ENCODE results near the gene EVC2. TPM values are rescaled to one million over a fixed set of nuclear protein-coding genes. Genes with fewer than 3 reads are reported as not detected.

The EVC2 gene
- total and polyA plus RNA-seq, 2 of the 4 experiments (the other 2 are of a cell fraction) = 2.7 to 5.9 TPM

DNA sequence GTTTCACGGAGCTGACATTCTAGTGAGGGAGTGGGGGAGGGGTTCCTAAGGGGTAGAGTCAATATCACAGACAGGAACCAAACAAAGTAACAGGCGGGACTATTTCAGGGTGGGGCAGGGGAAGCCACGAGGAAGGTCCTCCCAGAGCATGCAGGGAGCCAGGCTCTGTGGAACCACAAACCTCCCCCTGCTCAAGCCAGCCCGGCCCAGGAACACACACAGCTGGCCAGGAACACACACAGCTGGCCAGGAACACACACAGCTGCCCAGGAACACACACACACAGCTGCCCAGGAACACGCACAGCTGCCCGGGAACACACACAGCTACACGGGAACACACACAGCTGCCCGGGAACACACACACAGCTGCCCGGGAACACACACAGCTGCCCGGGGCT is 24.8 kb downstream of the EVC2 start:
- DNase-seq (no peak), ATAC-seq (ENCODE audit: low read depth) (no peak)
- no peak overlapping the region for H2BK120ac ChIP-seq (ENCODE audit: low read depth, low read length)
- no peak overlapping the region for H3K9ac ChIP-seq (ENCODE audit: low read depth, low read length)
- no peak for TF ChIP-seq BHLHE40 (IDR thresholded peaks at IDR 0.05; ENCODE audit: low read depth, low read length)
- TF ChIP-seq, protein P1, sequence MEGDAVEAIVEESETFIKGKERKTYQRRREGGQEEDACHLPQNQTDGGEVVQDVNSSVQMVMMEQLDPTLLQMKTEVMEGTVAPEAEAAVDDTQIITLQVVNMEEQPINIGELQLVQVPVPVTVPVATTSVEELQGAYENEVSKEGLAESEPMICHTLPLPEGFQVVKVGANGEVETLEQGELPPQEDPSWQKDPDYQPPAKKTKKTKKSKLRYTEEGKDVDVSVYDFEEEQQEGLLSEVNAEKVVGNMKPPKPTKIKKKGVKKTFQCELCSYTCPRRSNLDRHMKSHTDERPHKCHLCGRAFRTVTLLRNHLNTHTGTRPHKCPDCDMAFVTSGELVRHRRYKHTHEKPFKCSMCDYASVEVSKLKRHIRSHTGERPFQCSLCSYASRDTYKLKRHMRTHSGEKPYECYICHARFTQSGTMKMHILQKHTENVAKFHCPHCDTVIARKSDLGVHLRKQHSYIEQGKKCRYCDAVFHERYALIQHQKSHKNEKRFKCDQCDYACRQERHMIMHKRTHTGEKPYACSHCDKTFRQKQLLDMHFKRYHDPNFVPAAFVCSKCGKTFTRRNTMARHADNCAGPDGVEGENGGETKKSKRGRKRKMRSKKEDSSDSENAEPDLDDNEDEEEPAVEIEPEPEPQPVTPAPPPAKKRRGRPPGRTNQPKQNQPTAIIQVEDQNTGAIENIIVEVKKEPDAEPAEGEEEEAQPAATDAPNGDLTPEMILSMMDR (conservative IDR thresholded peaks at IDR 0.05; ENCODE audit: low read depth, low read length) = no peak
- no peak for TF ChIP-seq RAD21 (IDR thresholded peaks at IDR 0.05; ENCODE audit: low read length)
- no peak for TF ChIP-seq NFE2L2 (IDR thresholded peaks at IDR 0.05; ENCODE audit: low read depth, low read length)
- TF ChIP-seq, protein P2, sequence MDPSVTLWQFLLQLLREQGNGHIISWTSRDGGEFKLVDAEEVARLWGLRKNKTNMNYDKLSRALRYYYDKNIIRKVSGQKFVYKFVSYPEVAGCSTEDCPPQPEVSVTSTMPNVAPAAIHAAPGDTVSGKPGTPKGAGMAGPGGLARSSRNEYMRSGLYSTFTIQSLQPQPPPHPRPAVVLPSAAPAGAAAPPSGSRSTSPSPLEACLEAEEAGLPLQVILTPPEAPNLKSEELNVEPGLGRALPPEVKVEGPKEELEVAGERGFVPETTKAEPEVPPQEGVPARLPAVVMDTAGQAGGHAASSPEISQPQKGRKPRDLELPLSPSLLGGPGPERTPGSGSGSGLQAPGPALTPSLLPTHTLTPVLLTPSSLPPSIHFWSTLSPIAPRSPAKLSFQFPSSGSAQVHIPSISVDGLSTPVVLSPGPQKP (IDR thresholded peaks at IDR 0.05; ENCODE audit: borderline replicate concordance, low read depth, low read length) = no peak
- TF ChIP-seq RFX5 (IDR thresholded peaks at IDR 0.05; ENCODE audit: low read depth, low read length) = no peak
- TF ChIP-seq, protein P3, sequence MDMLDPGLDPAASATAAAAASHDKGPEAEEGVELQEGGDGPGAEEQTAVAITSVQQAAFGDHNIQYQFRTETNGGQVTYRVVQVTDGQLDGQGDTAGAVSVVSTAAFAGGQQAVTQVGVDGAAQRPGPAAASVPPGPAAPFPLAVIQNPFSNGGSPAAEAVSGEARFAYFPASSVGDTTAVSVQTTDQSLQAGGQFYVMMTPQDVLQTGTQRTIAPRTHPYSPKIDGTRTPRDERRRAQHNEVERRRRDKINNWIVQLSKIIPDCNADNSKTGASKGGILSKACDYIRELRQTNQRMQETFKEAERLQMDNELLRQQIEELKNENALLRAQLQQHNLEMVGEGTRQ (IDR thresholded peaks at IDR 0.05; ENCODE audit: low read depth, low read length) = no peak
- no peak for TF ChIP-seq RCOR1 (IDR thresholded peaks at IDR 0.05; ENCODE audit: insufficient replicate concordance, low read length)
- no peak for TF ChIP-seq CEBPB (IDR thresholded peaks at IDR 0.05; ENCODE audit: low read depth, low read length)
- TF ChIP-seq CHD1 (IDR thresholded peaks at IDR 0.05; ENCODE audit: low read depth, low read length) = no peak
- no peak for TF ChIP-seq FOS (IDR thresholded peaks at IDR 0.05; ENCODE audit: low read depth, low read length)
- TF ChIP-seq MAZ (IDR thresholded peaks at IDR 0.05; ENCODE audit: borderline replicate concordance, low read depth, low read length) = no peak
- TF ChIP-seq SMC3 (IDR thresholded peaks at IDR 0.05; ENCODE audit: low read depth, low read length) = no peak
- TF ChIP-seq POLR2A (IDR thresholded peaks at IDR 0.05; ENCODE audit: low read depth, low read length) = no peak
- no peak for TF ChIP-seq MXI1 (IDR thresholded peaks at IDR 0.05; ENCODE audit: borderline replicate concordance, low read depth, low read length)
- no peak for TF ChIP-seq MAFK (IDR thresholded peaks at IDR 0.05; ENCODE audit: low read depth, low read length)
- H2BK20ac ChIP-seq (ENCODE audit: low read depth, low read length) = no peak overlapping the region
- in situ Hi-C loops (cut with MboI; ENCODE audit: low sequenced_read_pairs) = no loop called here
- no peak overlapping the region for H2AFZ ChIP-seq (replicated peaks; ENCODE audit: low read length, poor library complexity)
- no peak overlapping the region for H3K4me2 ChIP-seq (ENCODE audit: low read depth, low read length)
- intact Hi-C loops (cut with micrococcal nuclease) = no loop called here
- H4K5ac ChIP-seq (ENCODE audit: low read depth, low read length) = no peak overlapping the region
- dilution Hi-C loops (cut with HindIII; ENCODE audit: low sequenced_read_pairs, unreplicated experiment) = no loop called here
- H4K8ac ChIP-seq (ENCODE audit: low read depth in 2 of 2, low read length in 2 of 2) = no peak overlapping the region
- BruUV-seq (replicated peaks) = no TSS peak
- WGBS, 2 experiments (ENCODE audit: extremely low coverage in 2 of 2, insufficient read length in 1 of 2) = no CpG with 5 or more reads among the region's 10 CpGs
- no peak overlapping the region for H3K23ac ChIP-seq (ENCODE audit: low read depth, low read length)
- ChIA-PET CTCF (no interaction called here), POLR2A (ENCODE audit: unreplicated experiment) (no interaction called here)
- no peak overlapping the region for H4K91ac ChIP-seq (ENCODE audit: insufficient read depth, low read depth, low read length)
- H2BK15ac ChIP-seq (ENCODE audit: low read depth, low read length) = no peak overlapping the region
- 0 out of 2 replicates have a peak, but pooled peaks cover 4% of the 10 kb centered on the region for H3K9me1 ChIP-seq (ENCODE audit: insufficient read depth, low read length)
- no peaks in the 10 kb centered on the region for H3K9me3 ChIP-seq (ENCODE audit: control insufficient read depth, insufficient read depth, low read length)
- no peak overlapping the region for H2BK5ac ChIP-seq (ENCODE audit: low read depth, low read length, poor library complexity, severe bottlenecking)
- H3K56ac ChIP-seq (ENCODE audit: extremely low read depth, insufficient read depth, low read length) = no peak overlapping the region
- H3K4ac ChIP-seq (ENCODE audit: low read depth, low read length) = no peak overlapping the region
- no peaks in the 10 kb centered on the region for H4K20me1 ChIP-seq (ENCODE audit: insufficient read depth, low read length)
- H3K79me1 ChIP-seq (ENCODE audit: low read depth in 1 of 2, low read length in 2 of 2) = no peaks in the 10 kb centered on the region
- no peak overlapping the region for H3K27ac ChIP-seq (ENCODE audit: insufficient read depth, low read length)
- no peak overlapping the region for H3K4me3 ChIP-seq (ENCODE audit: insufficient read depth, low read depth, low read length)
- H3K36me3 ChIP-seq (ENCODE audit: control insufficient read depth, insufficient read depth, low read length) = peaks cover 56% of the 10 kb centered on the region
- H3K14ac ChIP-seq (replicated peaks; ENCODE audit: low read depth, low read length) = no peak overlapping the region
- no peaks in the 10 kb centered on the region for H3K4me1 ChIP-seq (ENCODE audit: control insufficient read depth, insufficient read depth, low read length)
- H3K18ac ChIP-seq (ENCODE audit: low read depth, low read length) = no peak overlapping the region
- no peak overlapping the region for H2AK5ac ChIP-seq (ENCODE audit: low read depth, low read length)
- no peaks in the 10 kb centered on the region for H3K27me3 ChIP-seq (ENCODE audit: control insufficient read depth, insufficient read depth, low read length)
- no peak overlapping the region for H2AK9ac ChIP-seq (replicated peaks; ENCODE audit: low read depth, low read length, poor library complexity)

Measured in IMR-90 (cell line).